HG03432 (cell line): ENCODE data around the gene DNAJC6.

Experiments used
- ATAC-seq: cut with Tn5 transposase; IDR thresholded peaks from one replicate; pipeline ENCODE4 v1.9.1; 2021; ENCODE audit warnings: mild to moderate bottlenecking, moderate library complexity; ENCODE audit not compliant: unreplicated experiment

Gene DNAJC6

DNA sequence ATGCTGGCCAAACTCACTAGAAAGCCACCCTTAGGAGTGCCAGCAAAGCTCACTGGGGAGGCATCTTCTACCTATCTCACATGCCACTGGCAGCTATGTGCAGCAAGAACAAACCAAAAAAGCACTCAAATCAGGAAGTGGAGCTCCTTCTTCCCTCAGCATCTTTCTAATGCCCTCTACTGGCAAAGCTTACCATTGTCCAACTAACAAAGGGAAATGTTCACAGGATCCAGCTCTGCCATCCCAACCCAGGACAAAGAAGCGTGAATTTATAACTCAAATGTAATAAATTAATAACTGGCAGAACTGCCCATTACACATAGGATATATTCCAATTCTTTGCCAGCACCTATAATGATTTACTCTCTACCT is 150.0 kb downstream of the DNAJC6 start:
- ATAC-seq = peak; percentile 88
